Measurements from ENCODE around the gene ENTPD6. TPM values are rescaled to one million over a fixed set of nuclear protein-coding genes. Genes with fewer than 3 reads are reported as not detected.

ENTPD6 gene
- total RNA-seq, 2 donors from 2014 or later = 77.1 to 93.6 TPM

DNA sequence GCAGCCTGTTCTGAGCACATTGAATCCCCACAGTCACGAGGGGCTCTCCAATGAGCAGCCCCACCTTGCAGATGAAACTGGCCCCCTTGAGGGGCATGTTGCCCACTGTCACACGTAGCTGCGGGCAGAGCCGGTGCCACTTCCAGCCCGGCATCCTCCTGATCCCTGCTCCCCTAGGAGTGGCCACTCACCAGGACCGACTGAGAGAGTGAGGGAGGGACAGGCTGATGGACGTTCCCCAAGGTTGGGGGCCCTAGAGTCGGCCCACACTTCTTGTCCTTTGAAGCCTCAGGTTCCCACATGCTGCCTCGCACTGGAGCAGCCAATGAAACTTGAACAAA, 10.5 kb downstream of the ENTPD6 start:
- Mint-ChIP-seq H3K36me3 (ENCODE audit: low read depth) (peaks cover 9% of the 10 kb centered on the region), H3K27ac (no peak overlapping the region), H3K27me3 (ENCODE audit: insufficient read depth) (no peaks in the 10 kb centered on the region), H3K4me3 (no peak overlapping the region), H3K4me1 (no peaks in the 10 kb centered on the region), H3K9me3 (no peaks in the 10 kb centered on the region)
- Histone ChIP-seq H3K4me3 (ENCODE audit: low read length) (no peak overlapping the region), H3K4me1 (ENCODE audit: control insufficient read depth, insufficient read depth, low read length) (no peaks in the 10 kb centered on the region), H3K27ac (ENCODE audit: low read depth, low read length) (no peak overlapping the region), H3K27me3 (ENCODE audit: control insufficient read depth, insufficient read depth, low read length, poor library complexity, severe bottlenecking) (no peaks in the 10 kb centered on the region), H3K9ac (ENCODE audit: extremely low read depth, low read length, poor library complexity, severe bottlenecking) (no peak overlapping the region), H3K9me3 (ENCODE audit: control insufficient read depth, low read length) (no peaks in the 10 kb centered on the region), H3K36me3 (ENCODE audit: control insufficient read depth, insufficient read depth, low read length) (peaks cover 17% of the 10 kb centered on the region)
- TF ChIP-seq, protein P1, sequence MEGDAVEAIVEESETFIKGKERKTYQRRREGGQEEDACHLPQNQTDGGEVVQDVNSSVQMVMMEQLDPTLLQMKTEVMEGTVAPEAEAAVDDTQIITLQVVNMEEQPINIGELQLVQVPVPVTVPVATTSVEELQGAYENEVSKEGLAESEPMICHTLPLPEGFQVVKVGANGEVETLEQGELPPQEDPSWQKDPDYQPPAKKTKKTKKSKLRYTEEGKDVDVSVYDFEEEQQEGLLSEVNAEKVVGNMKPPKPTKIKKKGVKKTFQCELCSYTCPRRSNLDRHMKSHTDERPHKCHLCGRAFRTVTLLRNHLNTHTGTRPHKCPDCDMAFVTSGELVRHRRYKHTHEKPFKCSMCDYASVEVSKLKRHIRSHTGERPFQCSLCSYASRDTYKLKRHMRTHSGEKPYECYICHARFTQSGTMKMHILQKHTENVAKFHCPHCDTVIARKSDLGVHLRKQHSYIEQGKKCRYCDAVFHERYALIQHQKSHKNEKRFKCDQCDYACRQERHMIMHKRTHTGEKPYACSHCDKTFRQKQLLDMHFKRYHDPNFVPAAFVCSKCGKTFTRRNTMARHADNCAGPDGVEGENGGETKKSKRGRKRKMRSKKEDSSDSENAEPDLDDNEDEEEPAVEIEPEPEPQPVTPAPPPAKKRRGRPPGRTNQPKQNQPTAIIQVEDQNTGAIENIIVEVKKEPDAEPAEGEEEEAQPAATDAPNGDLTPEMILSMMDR (conservative IDR thresholded peaks at IDR 0.05) = no peak
- whole genome bisulfite sequencing, 2 experiments (ENCODE audit: insufficient coverage in 1 of 2, insufficient read length in 1 of 2) = 91 to 100% methylated on average over 2 to 9 of the region's 9 CpGs
- no peak for DNase-seq

DNA sequence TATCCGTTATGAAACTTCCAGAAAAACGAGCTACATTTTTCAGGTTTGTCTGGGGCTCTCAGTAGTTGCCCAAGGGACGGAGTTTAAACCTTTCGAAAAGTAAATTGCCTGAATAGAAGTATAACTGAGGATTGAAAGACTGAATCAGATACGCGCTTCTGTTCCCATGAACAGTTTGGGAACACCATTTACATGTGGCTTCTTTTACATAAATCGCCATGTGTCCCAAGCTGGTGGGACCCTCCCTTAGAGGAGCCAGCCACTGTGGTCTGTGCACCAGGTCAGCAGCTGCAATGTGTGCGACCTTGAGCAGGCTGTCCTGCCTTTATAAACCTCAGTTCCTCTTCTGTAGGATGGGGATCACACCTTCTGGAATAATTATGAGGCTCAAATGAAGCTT, 11.0 kb downstream of the ENTPD6 start:
- no peak overlapping the region for H3K27ac ChIP-seq (ENCODE audit: low read depth, low read length)
- TF ChIP-seq, protein P1 (conservative IDR thresholded peaks at IDR 0.05) = no peak
- Mint-ChIP-seq H3K9me3 (no peaks in the 10 kb centered on the region), H3K36me3 (ENCODE audit: low read depth) (peaks cover 12% of the 10 kb centered on the region), H3K4me3 (no peak overlapping the region), H3K4me1 (no peaks in the 10 kb centered on the region), H3K27ac (no peak overlapping the region), H3K27me3 (ENCODE audit: insufficient read depth) (no peaks in the 10 kb centered on the region)
- no peaks in the 10 kb centered on the region for H3K9me3 ChIP-seq (ENCODE audit: control insufficient read depth, low read length)
- H3K27me3 ChIP-seq (ENCODE audit: control insufficient read depth, insufficient read depth, low read length, poor library complexity, severe bottlenecking) = no peaks in the 10 kb centered on the region
- peaks cover 23% of the 10 kb centered on the region for H3K36me3 ChIP-seq (ENCODE audit: control insufficient read depth, insufficient read depth, low read length)
- H3K4me1 ChIP-seq (ENCODE audit: control insufficient read depth, insufficient read depth, low read length) = no peaks in the 10 kb centered on the region
- WGBS, 2 experiments (ENCODE audit: insufficient coverage in 1 of 2, insufficient read length in 1 of 2) = 94 to 99% methylated on average over 6 to 8 of the region's 8 CpGs
- H3K9ac ChIP-seq (ENCODE audit: extremely low read depth, low read length, poor library complexity, severe bottlenecking) = no peak overlapping the region
- no peak for DNase-seq
- no peak overlapping the region for H3K4me3 ChIP-seq (ENCODE audit: low read length)

- H3K9me3 Mint-ChIP-seq = no peaks in the 10 kb centered on the region
- Histone ChIP-seq H3K36me3 (ENCODE audit: control insufficient read depth, insufficient read depth, low read length) (peaks cover 31% of the 10 kb centered on the region), H3K27ac (ENCODE audit: low read depth, low read length) (no peak overlapping the region), H3K4me1 (ENCODE audit: control insufficient read depth, insufficient read depth, low read length) (no peaks in the 10 kb centered on the region), H3K27me3 (ENCODE audit: control insufficient read depth, insufficient read depth, low read length, poor library complexity, severe bottlenecking) (no peaks in the 10 kb centered on the region), H3K9ac (ENCODE audit: extremely low read depth, low read length, poor library complexity, severe bottlenecking) (no peak overlapping the region), H3K9me3 (ENCODE audit: control insufficient read depth, low read length) (no peaks in the 10 kb centered on the region), H3K4me3 (ENCODE audit: low read length) (no peak overlapping the region)
- 95 to 96% methylated on average over 8 to 22 of the region's 22 CpGs for WGBS, 2 experiments (ENCODE audit: insufficient coverage in 1 of 2, insufficient read length in 1 of 2)
- H3K27ac Mint-ChIP-seq = no peak overlapping the region
- no peaks in the 10 kb centered on the region for H3K27me3 Mint-ChIP-seq (ENCODE audit: insufficient read depth)
- TF ChIP-seq, protein P1 (conservative IDR thresholded peaks at IDR 0.05) = no peak
- peaks cover 20% of the 10 kb centered on the region for H3K36me3 Mint-ChIP-seq (ENCODE audit: low read depth)
- no peak overlapping the region for H3K4me3 Mint-ChIP-seq
- H3K4me1 Mint-ChIP-seq = no peaks in the 10 kb centered on the region
- no peak for DNase-seq
Measured at GRCh38 chr20:25207149-25207959, 11.8 kb downstream of the ENTPD6 start.

Data from endodermal cell (in vitro differentiated cells).